H9 (cell line): ENCODE results near the gene PEX26. TPM values are rescaled to one million over a fixed set of nuclear protein-coding genes. Genes with fewer than 3 reads are reported as not detected.

Experiments
- DNase-seq: peaks from one replicate; pipeline ENCODE4 v3.0.0-alpha.2; 2017
- H2AFZ ChIP-seq: one replicate; pipeline ENCODE4 v1.6.1; 2013; ENCODE audit warnings: mild to moderate bottlenecking, low read length, control low read depth, moderate library complexity
- H2AK5ac ChIP-seq: 2 replicates; pipeline ENCODE4 v1.6.1; 2013; ENCODE audit warnings: low read length, control low read depth, mixed read lengths; ENCODE audit not compliant: insufficient read length
- H2BK120ac ChIP-seq: one replicate; pipeline ENCODE4 v1.6.1; 2013; ENCODE audit warnings: low read depth, mild to moderate bottlenecking, low read length, control low read depth, inconsistent platforms; ENCODE audit not compliant: poor library complexity, severe bottlenecking
- H2BK12ac ChIP-seq: 2 replicates; pipeline ENCODE4 v1.6.1; 2013; ENCODE audit warnings: low read length, control low read depth, mixed read lengths, low read depth; ENCODE audit not compliant: insufficient read length
- H2BK15ac ChIP-seq: 2 replicates; pipeline ENCODE4 v1.6.1; 2013; ENCODE audit warnings: low read depth, low read length, control low read depth
- H2BK20ac ChIP-seq: one replicate; pipeline ENCODE4 v1.6.1; 2013; ENCODE audit warnings: low read depth, mild to moderate bottlenecking, low read length, control low read depth, inconsistent platforms; ENCODE audit not compliant: poor library complexity, severe bottlenecking
- H2BK5ac ChIP-seq: 2 replicates; pipeline ENCODE4 v1.6.1; 2013; ENCODE audit warnings: low read length, control low read depth, mixed read lengths; ENCODE audit not compliant: insufficient read length
- H3K14ac ChIP-seq: 2 replicates; pipeline ENCODE4 v1.6.1; 2013; ENCODE audit warnings: low read length, control low read depth; ENCODE audit not compliant: insufficient read depth
- H3K18ac ChIP-seq: 2 replicates; pipeline ENCODE4 v1.6.1; 2013; ENCODE audit warnings: low read depth, mild to moderate bottlenecking, mixed read lengths, low read length, control low read depth; ENCODE audit not compliant: insufficient read length
- H3K23ac ChIP-seq: 2 replicates; pipeline ENCODE4 v1.6.1; 2013; ENCODE audit warnings: low read length, control low read depth, mixed read lengths, low read depth; ENCODE audit not compliant: insufficient read length
- H3K23me2 ChIP-seq: 2 replicates; pipeline ENCODE4 v1.6.1; 2013; ENCODE audit warnings: low read depth, mild to moderate bottlenecking, mixed read lengths, low read length, control low read depth; ENCODE audit not compliant: insufficient read length, poor library complexity, severe bottlenecking
- H3K27ac ChIP-seq: 2 replicates; pipeline ENCODE4 v1.5.1; 2013; ENCODE audit warnings: low read length, control low read depth, mixed read lengths, low read depth; ENCODE audit not compliant: insufficient read length
- H3K27me3 ChIP-seq: 2 replicates; pipeline ENCODE4 v1.6.1; 2013; ENCODE audit warnings: low read length, control low read depth, inconsistent platforms; ENCODE audit not compliant: insufficient read depth
- H3K4ac ChIP-seq: 2 replicates; pipeline ENCODE4 v1.6.1; 2013; ENCODE audit warnings: low read depth, mild to moderate bottlenecking, control low read depth, inconsistent platforms, low read length, moderate library complexity
- H3K4me1 ChIP-seq: 2 replicates; pipeline ENCODE4 v1.6.1; 2013; ENCODE audit warnings: low read length, control low read depth, inconsistent platforms; ENCODE audit not compliant: insufficient read depth
- H3K4me2 ChIP-seq: 2 replicates; pipeline ENCODE4 v1.6.1; 2013; ENCODE audit warnings: low read length, control low read depth, mixed read lengths; ENCODE audit not compliant: insufficient read length, insufficient read depth
- H3K56ac ChIP-seq: 2 replicates; pipeline ENCODE4 v1.6.1; 2013; ENCODE audit warnings: low read depth, mild to moderate bottlenecking, mixed read lengths, low read length, control low read depth; ENCODE audit not compliant: insufficient read length
- H3K79me1 ChIP-seq: 2 replicates; pipeline ENCODE4 v1.6.1; 2013; ENCODE audit warnings: low read depth, mild to moderate bottlenecking, moderate library complexity, low read length, control low read depth, inconsistent platforms; ENCODE audit not compliant: insufficient read depth, poor library complexity, severe bottlenecking
- H3K79me2 ChIP-seq: 2 replicates; pipeline ENCODE4 v1.6.1; 2013; ENCODE audit warnings: low read length, control low read depth, inconsistent platforms; ENCODE audit not compliant: insufficient read depth
- H3K9ac ChIP-seq: 2 replicates; pipeline ENCODE4 v1.6.1; 2013; ENCODE audit warnings: low read length, control low read depth, mixed read lengths; ENCODE audit not compliant: insufficient read length; ENCODE audit errors: extremely low read depth
- H3K9me3 ChIP-seq: one replicate; pipeline ENCODE4 v1.6.1; 2013; ENCODE audit warnings: low read depth, low read length, inconsistent platforms; ENCODE audit not compliant: control insufficient read depth
- H3T11ph ChIP-seq: one replicate; pipeline ENCODE4 v1.6.1; 2013; ENCODE audit warnings: mild to moderate bottlenecking, low read length, control low read depth, inconsistent platforms
- H4K20me1 ChIP-seq: one replicate; pipeline ENCODE4 v1.6.1; 2013; ENCODE audit not compliant: control insufficient read depth, insufficient read length, insufficient read depth
- H4K5ac ChIP-seq: 2 replicates; pipeline ENCODE4 v1.6.1; 2013; ENCODE audit warnings: low read depth, mild to moderate bottlenecking, mixed read lengths, low read length, control low read depth; ENCODE audit not compliant: insufficient read length
- H4K8ac ChIP-seq: replicated peaks from 2 replicates; pipeline ENCODE4 v1.6.1; 2013; ENCODE audit warnings: low read length, control low read depth, mixed read lengths, low read depth; ENCODE audit not compliant: insufficient read length
- H4K91ac ChIP-seq: 2 replicates; pipeline ENCODE4 v1.6.1; 2013; ENCODE audit warnings: low read depth, mild to moderate bottlenecking, moderate library complexity, mixed read lengths, low read length, control low read depth; ENCODE audit not compliant: insufficient read length
- H3K27ac Mint-ChIP-seq, 3 experiments: 2 replicates in 2 of 3; 3 replicates in 1 of 3; pipeline ENCODE4 v1.8.0; 2020 to 2021; ENCODE audit warnings: mixed read lengths in 3 of 3, mild to moderate bottlenecking in 1 of 3, moderate library complexity in 1 of 3
- H3K27me3 Mint-ChIP-seq: 2 replicates; pipeline ENCODE4 v1.8.0; 2021; ENCODE audit warnings: low read depth, mild to moderate bottlenecking, moderate library complexity, mixed read lengths
- H3K36me3 Mint-ChIP-seq, 3 experiments: 2 replicates in 2 of 3; 3 replicates in 1 of 3; pipeline ENCODE4 v1.8.0; 2020 to 2021; ENCODE audit warnings: low read depth in 3 of 3, mixed read lengths in 3 of 3; ENCODE audit not compliant: insufficient read depth in 1 of 3
- H3K4me1 Mint-ChIP-seq, 2 experiments: 2 replicates each; pipeline ENCODE4 v1.8.0; 2020; ENCODE audit warnings: mixed read lengths in 2 of 2
- H3K4me3 Mint-ChIP-seq, 2 experiments: 2 replicates in 1 of 2; 3 replicates in 1 of 2; pipeline ENCODE4 v1.8.0; 2020 to 2021; ENCODE audit warnings: mild to moderate bottlenecking in 2 of 2, mixed read lengths in 2 of 2, moderate library complexity in 1 of 2
- H3K9me3 Mint-ChIP-seq, 2 experiments: 2 replicates in 1 of 2; 3 replicates in 1 of 2; pipeline ENCODE4 v1.8.0; 2020; ENCODE audit warnings: mild to moderate bottlenecking in 2 of 2, mixed read lengths in 2 of 2, moderate library complexity in 1 of 2
- WGBS: extraction: QIAGEN DNeasy Blood & Tissue Kit; methylation state at CpG from one replicate; pipeline ENCODE4 v1.1.7; 2013; ENCODE audit warnings: missing lambda C conversion rate, low lambda C conversion rate, mixed read lengths; ENCODE audit not compliant: insufficient read length; ENCODE audit errors: extremely low coverage; 5-methylcytosine and 5-hydroxymethylcytosine counted together
- total RNA-seq: library from RNA; stranded (reverse); gene quantifications from 2 replicates; pipeline ENCODE4 v1.2.1, GENCODE V29; 2021
- TF ChIP-seq, protein P1 (sequence below): fragments of 200-600 bp; sonication (generic); conservative IDR thresholded peaks from 3 replicates; pipeline ENCODE4 v1.8.0; 2021; ENCODE audit warnings: antibody characterized with exemption, mild to moderate bottlenecking

Gene PEX26
- total RNA-seq, 1 experiment from 2014 or later, result 35.4 TPM

DNA sequence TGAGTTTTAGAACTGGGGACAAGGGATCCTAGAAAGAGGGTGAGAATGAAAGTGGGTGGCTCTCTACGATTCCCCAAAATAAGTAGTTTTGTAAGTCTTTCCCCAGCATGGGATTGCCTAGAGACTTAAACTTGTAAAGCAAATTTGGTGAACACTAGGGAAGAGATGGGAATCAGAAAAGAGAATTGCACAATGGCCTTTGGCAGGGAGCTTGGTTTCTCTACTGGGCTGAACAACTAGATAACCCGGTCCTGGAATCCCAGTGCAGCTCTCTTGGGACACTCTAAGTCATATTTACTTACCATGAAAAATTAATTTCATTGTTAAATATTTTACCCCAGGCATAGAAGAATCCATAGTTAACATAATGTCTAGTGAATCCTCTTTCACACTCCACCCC is 55.7 kb downstream of the PEX26 start:
- Histone ChIP-seq H3K27me3 (no peaks in the 10 kb centered on the region), H3T11ph (no peak overlapping the region), H2BK12ac (no peak overlapping the region), H3K9ac (no peak overlapping the region), H2AFZ (no peak overlapping the region), H3K4me1 (peaks cover 5% of the 10 kb centered on the region; the same call in 1 of the 2 replicates), H4K91ac (no peak overlapping the region), H3K9me3 (no peaks in the 10 kb centered on the region), H2BK20ac (no peak overlapping the region), H2BK15ac (no peak overlapping the region), H3K56ac (no peak overlapping the region), H3K27ac (no peak overlapping the region), H3K79me1 (no peaks in the 10 kb centered on the region), H2AK5ac (no peak overlapping the region), H3K4me2 (no peak overlapping the region), H4K5ac (no peak overlapping the region), H3K14ac (no peak overlapping the region), H3K18ac (no peak overlapping the region), H4K8ac (no peak overlapping the region), H2BK120ac (no peak overlapping the region), H2BK5ac (no peak overlapping the region), H4K20me1 (no peaks in the 10 kb centered on the region), H3K23me2 (no peaks in the 10 kb centered on the region), H3K79me2 (no peaks in the 10 kb centered on the region), H3K4ac (no peak overlapping the region), H3K23ac (no peak overlapping the region)
- WGBS, result no CpG with 5 or more reads among the region's 2 CpGs
- Mint-ChIP-seq H3K36me3 (peaks cover 0 to 2% (median 0%) of the 10 kb centered on the region in 3 experiments; a peak in 2 of 7 replicates), H3K27ac (no peak overlapping the region), H3K4me1 (peaks cover 3 to 14% of the 10 kb centered on the region in 2 experiments; a peak in 3 of 4 replicates), H3K4me3 (no peak overlapping the region), H3K9me3 (no peaks in the 10 kb centered on the region; a peak in 1 of 5 replicates), H3K27me3 (peaks cover 2% of the 10 kb centered on the region)
- DNase-seq, result no peak
- TF ChIP-seq, protein P1, sequence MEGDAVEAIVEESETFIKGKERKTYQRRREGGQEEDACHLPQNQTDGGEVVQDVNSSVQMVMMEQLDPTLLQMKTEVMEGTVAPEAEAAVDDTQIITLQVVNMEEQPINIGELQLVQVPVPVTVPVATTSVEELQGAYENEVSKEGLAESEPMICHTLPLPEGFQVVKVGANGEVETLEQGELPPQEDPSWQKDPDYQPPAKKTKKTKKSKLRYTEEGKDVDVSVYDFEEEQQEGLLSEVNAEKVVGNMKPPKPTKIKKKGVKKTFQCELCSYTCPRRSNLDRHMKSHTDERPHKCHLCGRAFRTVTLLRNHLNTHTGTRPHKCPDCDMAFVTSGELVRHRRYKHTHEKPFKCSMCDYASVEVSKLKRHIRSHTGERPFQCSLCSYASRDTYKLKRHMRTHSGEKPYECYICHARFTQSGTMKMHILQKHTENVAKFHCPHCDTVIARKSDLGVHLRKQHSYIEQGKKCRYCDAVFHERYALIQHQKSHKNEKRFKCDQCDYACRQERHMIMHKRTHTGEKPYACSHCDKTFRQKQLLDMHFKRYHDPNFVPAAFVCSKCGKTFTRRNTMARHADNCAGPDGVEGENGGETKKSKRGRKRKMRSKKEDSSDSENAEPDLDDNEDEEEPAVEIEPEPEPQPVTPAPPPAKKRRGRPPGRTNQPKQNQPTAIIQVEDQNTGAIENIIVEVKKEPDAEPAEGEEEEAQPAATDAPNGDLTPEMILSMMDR, result no peak
